Upper lobe of left lung (tissue), 6 donors: ENCODE measurements around the gene GABBR1. TPM values are rescaled to one million over a fixed set of nuclear protein-coding genes. Genes with fewer than 3 reads are reported as not detected.

Experiments used
- ATAC-seq, 2 donors: fragments of 200-7000 bp; cut with Tn5 transposase; one replicate each; pipeline ENCODE4 v1.9.1; 2022; ENCODE audit warnings: mild to moderate bottlenecking in 2 of 2, moderate library complexity in 2 of 2; ENCODE audit not compliant: low FRiP score in 2 of 2
- DNase-seq, 2 donors: peaks; one replicate each; pipeline ENCODE4 v3.0.0-alpha.2; 2019 to 2020
- H3K27ac ChIP-seq, 4 donors: fragments of 200-600 bp; sonication (generic); one replicate each; pipeline ENCODE4 v1.5.1; 2016 to 2019
- H3K27me3 ChIP-seq, 4 donors: fragments of 200-600 bp; sonication (generic); one replicate each; pipeline ENCODE4 v1.5.1; 2017 to 2019
- H3K36me3 ChIP-seq, 4 donors: fragments of 200-600 bp; sonication (generic); one replicate each; pipeline ENCODE4 v1.5.1; 2016 to 2019
- H3K4me1 ChIP-seq, 4 donors: fragments of 200-600 bp; sonication (generic); one replicate each; pipeline ENCODE4 v1.5.1; 2018 to 2019
- H3K4me3 ChIP-seq, 4 donors: fragments of 200-600 bp; sonication (generic); one replicate each; pipeline ENCODE4 v1.5.1; 2017 to 2019; ENCODE audit warnings: mild to moderate bottlenecking in 2 of 4, moderate library complexity in 1 of 4
- H3K9me3 ChIP-seq, 4 donors: fragments of 200-600 bp; sonication (generic); one replicate each; pipeline ENCODE4 v1.5.1; 2018 to 2019
- EP300 ChIP-seq, 4 donors: sonication (generic); formaldehyde crosslinking; IDR thresholded peaks; one replicate each; pipeline ENCODE4 v1.5.1; 2017; ENCODE audit warnings: antibody characterized with exemption in 4 of 4, control low read depth in 2 of 4
- POLR2A ChIP-seq, 4 donors: fragments of 450-650 bp; IDR thresholded peaks; one replicate each; pipeline ENCODE4 v1.5.1; 2016 to 2017; ENCODE audit warnings: antibody characterized with exemption in 4 of 4, mild to moderate bottlenecking in 2 of 4
- POLR2AphosphoS5 ChIP-seq, 2 donors: sonication (generic); formaldehyde crosslinking; IDR thresholded peaks; one replicate each; pipeline ENCODE4 v1.5.1; 2017; ENCODE audit warnings: antibody characterized with exemption in 2 of 2
- WGBS, 2 donors: methylation state at CpG; one replicate each; pipeline ENCODE4 v1.1.5; 2017 to 2018; 5-methylcytosine and 5-hydroxymethylcytosine counted together
- total RNA-seq, 6 donors: library from RNA; depleted of rRNA in 4 of 6; stranded (reverse); fragments of >200 nt in 4 of 6; gene quantifications; one replicate each; pipeline versions ENCODE4 v1.1.0 to v1.2.1, GENCODE V29; 2016 to 2021
- TF ChIP-seq, protein P1 (sequence below), 6 experiments: fragments of 450-650 bp in 4 of 6; fragments of 200-600 bp in 2 of 6; sonication (generic) in 2 of 6; IDR thresholded peaks; one replicate each; pipeline ENCODE4 v1.5.1; 2016 to 2019; ENCODE audit warnings: antibody characterized with exemption in 6 of 6
- donor health status: DM: no; HTN: no; CAD: no; lungs with moderate emphysema.
- donor health status: DM: no; HTN: yes; CAD: no; lungs with severe emphysema.

The GABBR1 gene
- 100 to 1,000 TPM in 1 of 6 donors, 10 to 100 TPM in 5; 13.2 to 171 (median 34.8) TPM for total RNA-seq

GRCh38 chr6:29632789-29633533 lies at the start of gene GABBR1:
GABBR1 (minus strand) TSS chr6:29633183; CDS start chr6:29632385, 798 bp downstream.
- peak; percentile 91 to 94 for DNase-seq
- Histone ChIP-seq H3K4me3 (peak within 1 kb of the TSS; percentile 44 to 98 (median 82)), H3K27me3 (no peaks in the 10 kb centered on the region), H3K36me3 (no peaks in the 10 kb centered on the region), H3K27ac (peak within 1 kb of the TSS; percentile 35 to 83 (median 78)), H3K4me1 (peaks cover 20 to 37% (median 28%) of the 10 kb centered on the region in 4 donors), H3K9me3 (no peaks in the 10 kb centered on the region)
- peak; percentile 96 to 97 for ATAC-seq
- 0 to 1% methylated on average over 15 to 26 of the region's 57 CpGs for WGBS, 2 donors
- TF ChIP-seq, protein P1, sequence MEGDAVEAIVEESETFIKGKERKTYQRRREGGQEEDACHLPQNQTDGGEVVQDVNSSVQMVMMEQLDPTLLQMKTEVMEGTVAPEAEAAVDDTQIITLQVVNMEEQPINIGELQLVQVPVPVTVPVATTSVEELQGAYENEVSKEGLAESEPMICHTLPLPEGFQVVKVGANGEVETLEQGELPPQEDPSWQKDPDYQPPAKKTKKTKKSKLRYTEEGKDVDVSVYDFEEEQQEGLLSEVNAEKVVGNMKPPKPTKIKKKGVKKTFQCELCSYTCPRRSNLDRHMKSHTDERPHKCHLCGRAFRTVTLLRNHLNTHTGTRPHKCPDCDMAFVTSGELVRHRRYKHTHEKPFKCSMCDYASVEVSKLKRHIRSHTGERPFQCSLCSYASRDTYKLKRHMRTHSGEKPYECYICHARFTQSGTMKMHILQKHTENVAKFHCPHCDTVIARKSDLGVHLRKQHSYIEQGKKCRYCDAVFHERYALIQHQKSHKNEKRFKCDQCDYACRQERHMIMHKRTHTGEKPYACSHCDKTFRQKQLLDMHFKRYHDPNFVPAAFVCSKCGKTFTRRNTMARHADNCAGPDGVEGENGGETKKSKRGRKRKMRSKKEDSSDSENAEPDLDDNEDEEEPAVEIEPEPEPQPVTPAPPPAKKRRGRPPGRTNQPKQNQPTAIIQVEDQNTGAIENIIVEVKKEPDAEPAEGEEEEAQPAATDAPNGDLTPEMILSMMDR (IDR thresholded peaks at IDR 0.05): no peak
- TF ChIP-seq POLR2AphosphoS5 (IDR thresholded peaks at IDR 0.05) (peak; percentile 53 to 65), POLR2A (IDR thresholded peaks at IDR 0.05) (peak in 1 of 4 donors; percentile 59), EP300 (IDR thresholded peaks at IDR 0.05) (no peak)

DNA sequence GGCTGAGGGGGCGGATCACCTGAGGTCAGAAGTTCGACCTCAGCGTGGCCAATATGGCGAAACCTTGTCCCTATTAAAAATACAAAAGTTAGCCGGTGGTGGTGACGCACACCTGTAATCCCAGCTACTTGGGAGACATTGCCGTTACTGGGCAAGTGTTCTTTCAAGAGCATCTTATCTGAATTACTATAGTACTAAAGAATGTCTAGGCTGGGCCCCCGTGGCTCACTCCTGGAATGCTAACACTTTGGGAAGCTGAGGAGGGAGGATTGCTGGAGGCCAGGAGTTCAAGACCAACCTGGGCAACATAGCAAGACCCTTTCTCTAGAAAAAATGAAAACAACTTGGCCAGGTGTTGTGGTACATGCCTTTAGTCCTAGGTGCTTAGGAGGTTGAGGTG lies 48.8 kb upstream of the GABBR1 start:
- Histone ChIP-seq H3K36me3 (no peaks in the 10 kb centered on the region), H3K4me1 (no peaks in the 10 kb centered on the region), H3K9me3 (no peaks in the 10 kb centered on the region), H3K27me3 (peaks cover 0 to 2% (median 0%) of the 10 kb centered on the region in 4 donors), H3K4me3 (no peak overlapping the region), H3K27ac (no peak overlapping the region)
- 84 to 92% methylated on average over 8 of the region's 8 CpGs for WGBS, 2 donors
- no peak for DNase-seq
- TF ChIP-seq POLR2A (IDR thresholded peaks at IDR 0.05) (no peak), POLR2AphosphoS5 (IDR thresholded peaks at IDR 0.05) (no peak), EP300 (IDR thresholded peaks at IDR 0.05) (no peak)
- TF ChIP-seq, protein P1 (IDR thresholded peaks at IDR 0.05): no peak
- ATAC-seq: no peak

DNA sequence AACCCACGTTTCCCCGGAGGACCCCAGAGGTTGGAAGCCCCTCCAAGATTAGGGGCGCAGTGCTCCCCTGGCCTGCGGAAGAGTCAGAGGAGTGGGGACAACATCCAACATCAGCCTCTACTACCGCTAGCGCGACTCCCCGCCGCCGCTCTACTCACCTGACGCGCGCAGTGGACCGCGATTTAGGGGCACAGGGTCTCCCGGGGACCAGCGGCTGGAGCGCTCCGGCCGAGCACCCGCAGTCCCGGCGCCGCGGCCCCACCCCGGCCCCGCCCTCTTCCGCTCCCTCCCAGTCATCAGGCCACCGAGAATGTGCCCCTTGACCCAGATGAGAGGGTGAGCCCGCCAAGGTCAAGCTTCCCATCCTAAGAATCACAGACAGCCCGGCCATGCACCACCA lies 47.9 kb upstream of the GABBR1 start, which contains the start of gene ZFP57:
ZFP57 (minus strand) TSS at position 249 of the 400 bp plus-strand sequence. CDS start 4,149 bp downstream, outside the sequence.
- ATAC-seq (no peak), DNase-seq (peak in 1 of 2 donors; percentile 71)
- 81 to 87% methylated on average over 12 to 15 of the region's 31 CpGs for WGBS, 2 donors
- Histone ChIP-seq H3K27ac (no peak within 1 kb of the TSS), H3K36me3 (no peaks in the 10 kb centered on the region), H3K27me3 (peaks cover 0 to 2% (median 0%) of the 10 kb centered on the region in 4 donors), H3K4me3 (peak within 1 kb of the TSS in 1 of 4 donors; percentile 20), H3K9me3 (no peaks in the 10 kb centered on the region), H3K4me1 (no peaks in the 10 kb centered on the region)
- TF ChIP-seq, protein P1 (IDR thresholded peaks at IDR 0.05): no peak
- TF ChIP-seq POLR2A (IDR thresholded peaks at IDR 0.05) (no peak), POLR2AphosphoS5 (IDR thresholded peaks at IDR 0.05) (no peak), EP300 (IDR thresholded peaks at IDR 0.05) (no peak)

GRCh38 chr6:29680416-29680815 lies 47.4 kb upstream of the GABBR1 start:
- no peak for TF ChIP-seq POLR2AphosphoS5 (IDR thresholded peaks at IDR 0.05)
- TF ChIP-seq, protein P1 (IDR thresholded peaks at IDR 0.05): no peak
- TF ChIP-seq POLR2A (IDR thresholded peaks at IDR 0.05): no peak
- no peak for TF ChIP-seq EP300 (IDR thresholded peaks at IDR 0.05)
- H3K4me3 ChIP-seq: no peak overlapping the region
- WGBS, 2 donors: 80 to 94% methylated on average over 24 of the region's 24 CpGs
- no peak for ATAC-seq
- H3K27ac ChIP-seq: no peak overlapping the region
- no peaks in the 10 kb centered on the region for H3K36me3 ChIP-seq
- DNase-seq: peak in 1 of 2 donors; percentile 47
- H3K9me3 ChIP-seq: no peaks in the 10 kb centered on the region
- peaks cover 0 to 2% (median 0%) of the 10 kb centered on the region in 4 donors for H3K27me3 ChIP-seq
- H3K4me1 ChIP-seq: no peaks in the 10 kb centered on the region
